ENCODE data around the gene SLC39A6.
"Not testable (repeated sequence)": the region's sequence is repeated elsewhere in the genome, so short reads cannot be mapped to it uniquely, and the experiment has no call there.

SLC39A6 gene

DNA sequence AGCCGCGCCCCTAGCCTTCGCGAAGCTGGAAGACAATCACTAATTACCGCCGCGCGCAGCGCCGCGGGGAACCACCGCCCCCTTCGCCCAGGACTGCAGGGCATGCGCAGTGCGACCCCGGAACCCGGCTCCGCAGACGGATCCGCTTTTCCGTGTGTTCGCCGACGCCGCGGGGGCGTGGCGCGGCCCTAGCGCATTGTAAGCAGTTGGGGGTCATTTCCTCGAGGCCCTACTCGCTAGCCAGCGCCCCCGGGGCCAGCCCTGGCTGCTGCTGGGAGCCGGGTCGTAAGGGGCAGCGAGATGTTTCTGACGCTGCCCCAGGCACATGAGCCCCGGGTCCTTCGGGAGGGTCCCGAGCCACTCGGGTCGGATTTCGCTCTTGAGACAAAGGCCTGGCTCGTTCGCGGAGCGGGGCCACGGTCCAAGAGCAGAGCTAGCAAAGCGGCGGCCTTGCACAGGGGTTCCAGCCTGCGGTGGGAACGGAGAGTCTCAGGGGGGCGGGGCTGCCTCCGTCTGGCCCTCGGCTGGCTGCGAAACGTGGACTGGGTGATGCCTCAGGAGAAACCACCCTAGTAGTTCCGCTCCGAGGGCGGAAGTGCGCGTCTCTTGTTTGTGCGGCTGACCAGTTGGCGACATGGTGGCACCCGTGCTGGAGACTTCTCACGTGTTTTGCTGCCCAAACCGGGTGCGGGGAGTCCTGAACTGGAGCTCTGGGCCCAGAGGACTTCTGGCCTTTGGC lies at the start of gene SLC39A6, which contains the start of gene ELP2:
Gene SLC39A6, minus strand, starts transcription at position 41 of the 739 bp plus-strand sequence. CDS start 2,333 bp downstream, outside the sequence.
Gene ELP2, plus strand, starts transcription at position 600 of the 739 bp plus-strand sequence. Its CDS starts 35 bp downstream, at position 635.
- DNase-seq: peak; percentile 93

- no peak for DNase-seq
These were observed 48.8 kb upstream of the SLC39A6 start for GRCh38 chr18:36177913-36178312.

- no peak for DNase-seq
These were observed 47.6 kb upstream of the SLC39A6 start for GRCh38 chr18:36176711-36177110.

- DNase-seq: no peak
These were observed 47.0 kb upstream of the SLC39A6 start for GRCh38 chr18:36176177-36176584.

GRCh38 chr18:36175481-36175880 lies 46.3 kb upstream of the SLC39A6 start:
- DNase-seq: no peak

DNA sequence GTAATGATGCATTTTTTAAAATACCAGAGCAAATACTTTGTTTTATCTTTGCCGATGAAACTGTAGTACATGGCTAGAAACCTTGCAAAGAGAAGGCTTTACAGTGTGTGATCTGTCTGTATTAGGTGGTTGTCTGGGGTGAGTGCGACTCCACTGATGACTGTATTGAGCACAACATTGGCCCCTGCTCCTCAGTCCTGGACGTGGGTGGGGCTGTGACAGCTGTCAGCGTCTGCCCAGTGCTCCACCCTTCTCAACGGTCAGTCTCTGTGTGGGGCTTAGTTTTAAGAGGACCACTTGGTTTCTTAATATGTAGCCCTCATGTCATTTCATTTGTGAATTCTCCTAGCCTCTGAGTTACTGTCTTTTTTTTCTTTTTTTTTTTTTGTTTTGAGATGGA lies 40.8 kb upstream of the SLC39A6 start:
- DNase-seq: no peak

- DNase-seq: not testable (repeated sequence)
These were observed 39.2 kb upstream of the SLC39A6 start for GRCh38 chr18:36168296-36168695.

DNA sequence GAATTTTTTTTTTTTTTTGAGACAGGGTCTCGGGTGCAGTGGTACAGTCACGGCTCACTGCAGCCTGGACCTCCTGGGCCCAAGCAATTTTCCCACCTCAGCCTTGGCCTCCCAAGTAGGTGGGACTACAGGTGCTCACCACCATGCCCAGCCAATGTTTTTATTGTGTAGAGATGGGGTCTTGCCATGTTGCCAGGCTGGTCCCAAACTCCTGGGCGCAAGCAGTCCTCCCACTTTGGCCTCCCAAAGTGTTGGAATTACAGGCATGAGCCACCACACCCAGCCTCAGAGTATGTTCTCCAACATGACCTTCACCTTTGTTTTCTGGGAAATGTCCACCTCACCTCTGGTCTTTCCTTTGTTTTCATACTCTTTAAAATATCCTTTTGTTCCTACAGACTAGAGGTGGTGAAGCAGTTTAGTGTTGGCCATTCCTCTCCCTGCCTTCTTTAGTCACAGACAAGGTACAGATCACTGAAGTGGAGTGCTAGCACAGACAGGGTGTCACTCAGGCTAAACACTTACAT lies 38.6 kb upstream of the SLC39A6 start:
- DNase-seq: no peak

DNA sequence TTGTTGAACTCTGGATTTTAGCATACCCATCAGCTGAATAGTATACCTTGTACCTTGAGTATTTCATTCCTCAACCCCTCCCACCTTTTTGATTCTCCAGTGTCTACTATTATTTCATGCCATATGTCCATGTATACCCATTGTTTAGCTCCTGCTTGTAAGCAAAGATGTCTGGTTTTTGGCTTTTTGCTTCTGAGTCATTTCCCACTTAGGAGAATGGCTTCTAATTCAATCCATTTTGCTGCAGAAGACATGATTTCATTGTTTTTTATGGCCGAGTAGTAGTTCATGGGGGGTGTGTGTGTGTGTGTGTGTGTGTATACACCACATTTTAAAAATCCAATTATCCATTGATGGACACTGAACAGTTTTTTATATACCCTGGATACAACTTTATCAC lies 33.8 kb upstream of the SLC39A6 start:
- no peak for DNase-seq

GRCh38 chr18:36160959-36161371 lies 31.8 kb upstream of the SLC39A6 start:
- no peak for DNase-seq

GRCh38 chr18:36158266-36158867 lies 29.2 kb upstream of the SLC39A6 start:
- no peak for DNase-seq

- no peak for DNase-seq
These were observed 28.3 kb upstream of the SLC39A6 start for GRCh38 chr18:36157441-36157840.

GRCh38 chr18:36155851-36156757 lies 27.0 kb upstream of the SLC39A6 start:
- no peak for DNase-seq

DNA sequence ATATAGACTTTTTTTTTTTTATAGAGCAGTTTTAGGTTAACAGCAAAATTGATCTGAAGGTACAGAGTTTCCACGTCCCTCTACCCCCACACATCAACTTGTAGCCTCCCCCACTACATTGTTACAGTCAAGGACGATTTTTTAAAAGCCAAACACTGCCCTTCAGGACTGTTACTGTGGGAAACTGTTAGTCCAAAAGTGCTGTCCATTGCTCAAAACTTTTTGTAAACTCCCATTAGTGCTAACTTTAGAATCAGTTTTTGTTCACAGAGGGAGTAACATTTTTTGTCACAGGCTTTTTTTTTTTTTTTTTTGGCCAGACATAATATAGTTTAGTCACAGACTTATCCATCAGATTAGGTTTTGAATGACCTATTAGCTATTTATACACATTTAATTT lies 24.6 kb upstream of the SLC39A6 start:
- no peak for DNase-seq

DNA sequence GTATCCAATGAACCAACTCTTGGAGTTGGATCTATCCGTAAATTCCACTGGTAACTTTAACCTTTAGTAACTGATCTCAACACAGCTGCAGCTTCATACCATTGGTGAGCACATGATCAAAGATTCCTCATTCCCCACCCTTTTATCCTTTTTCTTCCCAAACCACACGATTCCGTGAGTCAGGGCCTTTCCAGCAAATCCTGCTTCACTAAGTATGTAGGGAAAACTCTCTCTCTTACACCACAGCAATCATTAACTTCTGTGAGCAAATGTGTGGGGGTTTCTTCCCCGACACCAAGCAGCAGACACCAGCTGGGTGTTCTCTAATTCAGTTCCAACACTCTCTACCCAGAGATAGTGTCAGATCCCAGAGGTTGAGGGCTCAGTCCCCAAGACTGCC lies 24.1 kb upstream of the SLC39A6 start:
- DNase-seq: no peak

- DNase-seq: no peak
These were observed 23.6 kb upstream of the SLC39A6 start for GRCh38 chr18:36152781-36153180.

DNA sequence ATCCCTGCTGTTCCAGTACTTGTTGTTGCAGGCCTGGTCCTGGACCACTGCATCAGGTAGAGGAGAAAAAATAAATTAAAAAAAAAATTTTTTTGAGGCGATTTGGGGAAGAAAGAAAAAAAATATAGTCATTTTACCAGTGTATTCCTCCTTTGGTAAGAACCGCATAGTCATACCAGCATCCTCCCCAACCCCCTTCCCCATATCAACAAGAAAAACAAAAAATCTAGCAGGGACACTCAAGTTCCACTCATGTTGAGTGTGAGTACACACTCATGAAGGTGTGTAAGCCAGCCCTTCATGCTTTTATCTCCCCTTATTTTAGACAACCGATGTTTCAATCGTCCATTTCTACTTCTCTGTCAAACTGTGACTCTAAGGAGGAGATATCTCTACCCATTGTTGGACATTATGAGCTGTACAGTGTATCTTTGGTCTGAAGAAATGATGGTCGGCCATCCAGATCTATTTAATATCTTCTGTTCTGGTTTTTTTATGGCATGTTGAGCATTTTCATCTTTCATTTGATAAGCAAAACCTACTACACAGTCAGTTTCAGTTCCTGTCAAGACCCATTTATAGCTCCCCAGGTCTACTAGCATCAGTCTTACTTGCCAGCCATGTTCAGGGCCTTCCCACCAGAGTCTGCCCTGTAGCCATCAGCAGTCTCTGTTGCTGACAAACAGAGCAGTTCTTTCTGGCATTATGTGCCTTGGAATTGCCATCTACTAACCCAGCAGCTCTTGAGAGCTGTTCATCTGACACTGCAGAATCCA lies 20.6 kb upstream of the SLC39A6 start:
- no peak for DNase-seq

DNA sequence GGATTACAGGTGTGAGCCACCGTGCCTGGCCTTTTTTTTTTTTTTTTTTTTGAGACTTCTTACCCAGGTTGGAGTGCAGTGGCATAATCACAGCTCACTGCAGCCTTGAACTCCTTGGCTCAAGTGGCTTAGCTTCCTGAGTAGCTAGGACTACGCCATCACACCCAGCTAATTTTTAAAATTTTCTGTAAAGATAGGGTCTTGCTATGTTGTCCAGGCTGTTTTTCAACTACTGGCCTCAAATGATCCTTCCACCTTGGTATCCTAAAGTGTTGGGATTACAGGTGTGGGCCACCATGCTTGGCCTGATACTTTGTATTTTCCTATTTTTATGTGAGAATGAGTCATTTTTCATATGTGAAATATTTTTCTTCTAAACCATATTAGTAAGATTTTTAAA lies 14.3 kb upstream of the SLC39A6 start:
- DNase-seq: no peak

DNA sequence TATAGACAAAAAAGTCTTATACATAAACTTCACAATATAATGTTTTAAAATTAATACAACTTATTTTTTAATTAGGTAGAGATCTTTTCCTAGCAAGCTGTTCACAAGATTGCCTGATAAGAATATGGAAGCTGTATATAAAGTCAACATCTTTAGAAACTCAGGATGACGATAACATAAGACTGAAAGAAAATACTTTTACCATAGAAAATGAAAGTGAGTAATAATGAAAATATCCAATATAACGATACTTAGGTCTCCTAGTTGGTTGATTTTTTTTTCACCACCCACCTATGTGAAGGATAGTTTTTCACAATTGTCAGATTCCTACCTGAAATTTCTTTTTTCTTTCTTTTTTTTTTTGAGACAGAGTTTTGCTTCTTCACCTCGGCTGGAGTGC lies 13.6 kb upstream of the SLC39A6 start:
- no peak for DNase-seq

DNA sequence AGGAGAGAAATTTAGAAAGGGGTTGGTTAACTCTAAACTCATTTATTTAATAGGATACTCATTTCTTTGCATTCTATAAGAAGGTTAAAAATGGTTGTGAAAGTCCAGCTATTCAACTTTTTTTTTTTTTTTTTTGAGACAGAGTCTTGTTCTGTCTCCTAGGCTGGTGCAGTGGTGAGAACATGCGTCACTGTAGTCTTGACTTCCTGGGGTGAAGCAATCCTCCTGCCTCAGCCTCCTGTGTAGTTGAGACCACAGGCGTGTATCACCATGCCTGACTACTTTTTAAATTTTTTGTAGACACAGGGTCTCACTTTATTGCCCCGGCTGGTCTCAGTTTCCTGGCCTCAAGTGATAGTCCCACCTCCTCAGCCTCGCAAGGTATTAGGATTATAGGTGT lies 12.4 kb upstream of the SLC39A6 start:
- DNase-seq: no peak

DNA sequence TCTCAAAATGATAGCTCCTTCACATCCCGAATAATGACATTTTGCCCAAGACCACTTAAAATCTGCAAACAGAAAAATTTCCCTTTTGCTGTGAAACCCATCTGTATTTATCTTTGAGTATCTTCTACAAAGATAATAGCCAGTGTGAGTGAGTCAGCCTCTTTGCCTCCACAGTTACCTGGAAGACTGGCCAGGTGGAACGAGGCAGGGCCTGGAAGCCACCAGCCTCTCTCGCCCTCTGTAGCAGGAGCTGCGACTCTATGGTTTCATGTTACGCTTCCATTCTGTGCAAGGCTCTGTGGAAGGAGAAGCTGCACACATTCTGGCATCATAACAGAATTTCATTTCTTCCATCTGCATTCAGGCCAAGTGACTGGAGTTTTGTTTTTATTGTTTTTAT lies 10.1 kb upstream of the SLC39A6 start:
- no peak for DNase-seq

GRCh38 chr18:36135264-36135663 lies 6.1 kb upstream of the SLC39A6 start:
- DNase-seq: no peak
